Epithelial cell of umbilical artery (primary cell): ENCODE data around the gene COL9A3. TPM values are rescaled to one million over a fixed set of nuclear protein-coding genes. Genes with fewer than 3 reads are reported as not detected.

Experiments used
- total RNA-seq: library from RNA; depleted of rRNA; stranded (reverse); fragments of >200 nt; gene quantifications from 2 replicates; pipeline ENCODE4 v1.2.3, GENCODE V29; 2014

COL9A3 gene
- 0.30 and 0.97 TPM in 2 replicates for total RNA-seq

GRCh38 chr20:62816884-62817873, at the start of gene COL9A3:
Gene COL9A3 (plus strand): TSS chr20:62817050. CDS start chr20:62817065, 15 bp downstream.

DNA sequence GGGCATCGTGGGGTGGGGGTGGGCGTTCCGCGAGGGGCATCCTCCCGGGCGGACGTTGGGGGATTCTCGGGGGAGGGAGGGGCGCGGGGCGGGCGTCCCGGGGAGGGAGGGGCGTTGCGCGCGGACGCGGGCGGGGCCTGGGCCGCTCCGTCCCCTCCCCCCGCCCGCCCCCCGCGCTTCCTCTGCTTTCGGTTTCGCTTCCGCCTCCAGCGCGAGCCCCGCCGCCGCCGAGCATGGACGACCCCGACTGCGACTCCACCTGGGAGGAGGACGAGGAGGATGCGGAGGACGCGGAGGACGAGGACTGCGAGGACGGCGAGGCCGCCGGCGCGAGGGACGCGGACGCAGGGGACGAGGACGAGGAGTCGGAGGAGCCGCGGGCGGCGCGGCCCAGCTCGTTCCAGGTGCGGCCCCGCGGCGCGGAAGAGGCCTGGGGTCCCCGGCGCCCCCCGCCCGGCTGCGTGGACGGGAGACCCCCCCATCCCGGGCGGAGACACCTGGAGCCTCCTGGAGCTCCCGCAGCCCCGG, 12.2 kb upstream of the COL9A3 start, which contains the start of gene OGFR:
OGFR (plus strand) TSS at position 209 of the 528 bp plus-strand sequence; CDS start at position 234, 25 bp downstream.

GRCh38 chr20:62861726-62862336, 45.0 kb downstream of the COL9A3 start, which contains the start of gene TCFL5:
Gene TCFL5 (minus strand): TSS chr20:62861822. CDS start chr20:62861670, 152 bp downstream.

Other genes with a start within 250 kb of the COL9A3 start
- gene SLCO4A1, start 174.5 kb upstream of the COL9A3 start, total RNA-seq, result 3.6 and 5.9 TPM in 2 replicates
- gene NTSR1, start 108.2 kb upstream of the COL9A3 start, total RNA-seq, result 0.65 and 2.7 TPM in 2 replicates
- gene MRGBP, start 20.6 kb upstream of the COL9A3 start, total RNA-seq, result 31.2 and 34.0 TPM in 2 replicates
- 28.3 and 80.9 TPM in 2 replicates for gene OGFR, start 12.2 kb upstream of the COL9A3 start, total RNA-seq
- gene TCFL5, start 44.8 kb downstream of the COL9A3 start, total RNA-seq, result 9.3 and 13.3 TPM in 2 replicates
- gene DIDO1, start 109.5 kb downstream of the COL9A3 start, total RNA-seq, result 32.2 and 40.6 TPM in 2 replicates
- 42.9 and 43.0 TPM in 2 replicates for gene GID8, start 121.1 kb downstream of the COL9A3 start, total RNA-seq
- 12.8 and 19.2 TPM in 2 replicates for gene SLC17A9, start 135.7 kb downstream of the COL9A3 start, total RNA-seq
- not detected in 2 replicates for gene BHLHE23, start 189.9 kb downstream of the COL9A3 start, total RNA-seq